H9 (cell line): Measurements from ENCODE around the gene MCHR1. TPM values are rescaled to one million over a fixed set of nuclear protein-coding genes. Genes with fewer than 3 reads are reported as not detected.

ENCODE experiments used
- DNase-seq: peaks from one replicate; pipeline ENCODE4 v3.0.0-alpha.2; 2017
- H2AFZ ChIP-seq: one replicate; pipeline ENCODE4 v1.6.1; 2013; ENCODE audit warnings: mild to moderate bottlenecking, low read length, control low read depth, moderate library complexity
- H2AK5ac ChIP-seq: 2 replicates; pipeline ENCODE4 v1.6.1; 2013; ENCODE audit warnings: low read length, control low read depth, mixed read lengths; ENCODE audit not compliant: insufficient read length
- H2BK120ac ChIP-seq: one replicate; pipeline ENCODE4 v1.6.1; 2013; ENCODE audit warnings: low read depth, mild to moderate bottlenecking, low read length, control low read depth, inconsistent platforms; ENCODE audit not compliant: poor library complexity, severe bottlenecking
- H2BK12ac ChIP-seq: 2 replicates; pipeline ENCODE4 v1.6.1; 2013; ENCODE audit warnings: low read length, control low read depth, mixed read lengths, low read depth; ENCODE audit not compliant: insufficient read length
- H2BK15ac ChIP-seq: 2 replicates; pipeline ENCODE4 v1.6.1; 2013; ENCODE audit warnings: low read depth, low read length, control low read depth
- H2BK20ac ChIP-seq: one replicate; pipeline ENCODE4 v1.6.1; 2013; ENCODE audit warnings: low read depth, mild to moderate bottlenecking, low read length, control low read depth, inconsistent platforms; ENCODE audit not compliant: poor library complexity, severe bottlenecking
- H2BK5ac ChIP-seq: 2 replicates; pipeline ENCODE4 v1.6.1; 2013; ENCODE audit warnings: low read length, control low read depth, mixed read lengths; ENCODE audit not compliant: insufficient read length
- H3K14ac ChIP-seq: 2 replicates; pipeline ENCODE4 v1.6.1; 2013; ENCODE audit warnings: low read length, control low read depth; ENCODE audit not compliant: insufficient read depth
- H3K18ac ChIP-seq: 2 replicates; pipeline ENCODE4 v1.6.1; 2013; ENCODE audit warnings: low read depth, mild to moderate bottlenecking, mixed read lengths, low read length, control low read depth; ENCODE audit not compliant: insufficient read length
- H3K23ac ChIP-seq: 2 replicates; pipeline ENCODE4 v1.6.1; 2013; ENCODE audit warnings: low read length, control low read depth, mixed read lengths, low read depth; ENCODE audit not compliant: insufficient read length
- H3K23me2 ChIP-seq: 2 replicates; pipeline ENCODE4 v1.6.1; 2013; ENCODE audit warnings: low read depth, mild to moderate bottlenecking, mixed read lengths, low read length, control low read depth; ENCODE audit not compliant: insufficient read length, poor library complexity, severe bottlenecking
- H3K27ac ChIP-seq: 2 replicates; pipeline ENCODE4 v1.5.1; 2013; ENCODE audit warnings: low read length, control low read depth, mixed read lengths, low read depth; ENCODE audit not compliant: insufficient read length
- H3K27me3 ChIP-seq: 2 replicates; pipeline ENCODE4 v1.6.1; 2013; ENCODE audit warnings: low read length, control low read depth, inconsistent platforms; ENCODE audit not compliant: insufficient read depth
- H3K4ac ChIP-seq: 2 replicates; pipeline ENCODE4 v1.6.1; 2013; ENCODE audit warnings: low read depth, mild to moderate bottlenecking, control low read depth, inconsistent platforms, low read length, moderate library complexity
- H3K4me1 ChIP-seq: 2 replicates; pipeline ENCODE4 v1.6.1; 2013; ENCODE audit warnings: low read length, control low read depth, inconsistent platforms; ENCODE audit not compliant: insufficient read depth
- H3K4me2 ChIP-seq: 2 replicates; pipeline ENCODE4 v1.6.1; 2013; ENCODE audit warnings: low read length, control low read depth, mixed read lengths; ENCODE audit not compliant: insufficient read length, insufficient read depth
- H3K56ac ChIP-seq: 2 replicates; pipeline ENCODE4 v1.6.1; 2013; ENCODE audit warnings: low read depth, mild to moderate bottlenecking, mixed read lengths, low read length, control low read depth; ENCODE audit not compliant: insufficient read length
- H3K79me1 ChIP-seq: 2 replicates; pipeline ENCODE4 v1.6.1; 2013; ENCODE audit warnings: low read depth, mild to moderate bottlenecking, moderate library complexity, low read length, control low read depth, inconsistent platforms; ENCODE audit not compliant: insufficient read depth, poor library complexity, severe bottlenecking
- H3K79me2 ChIP-seq: 2 replicates; pipeline ENCODE4 v1.6.1; 2013; ENCODE audit warnings: low read length, control low read depth, inconsistent platforms; ENCODE audit not compliant: insufficient read depth
- H3K9ac ChIP-seq: 2 replicates; pipeline ENCODE4 v1.6.1; 2013; ENCODE audit warnings: low read length, control low read depth, mixed read lengths; ENCODE audit not compliant: insufficient read length; ENCODE audit errors: extremely low read depth
- H3K9me3 ChIP-seq: one replicate; pipeline ENCODE4 v1.6.1; 2013; ENCODE audit warnings: low read depth, low read length, inconsistent platforms; ENCODE audit not compliant: control insufficient read depth
- H3T11ph ChIP-seq: one replicate; pipeline ENCODE4 v1.6.1; 2013; ENCODE audit warnings: mild to moderate bottlenecking, low read length, control low read depth, inconsistent platforms
- H4K20me1 ChIP-seq: one replicate; pipeline ENCODE4 v1.6.1; 2013; ENCODE audit not compliant: control insufficient read depth, insufficient read length, insufficient read depth
- H4K5ac ChIP-seq: 2 replicates; pipeline ENCODE4 v1.6.1; 2013; ENCODE audit warnings: low read depth, mild to moderate bottlenecking, mixed read lengths, low read length, control low read depth; ENCODE audit not compliant: insufficient read length
- H4K8ac ChIP-seq: replicated peaks from 2 replicates; pipeline ENCODE4 v1.6.1; 2013; ENCODE audit warnings: low read length, control low read depth, mixed read lengths, low read depth; ENCODE audit not compliant: insufficient read length
- H4K91ac ChIP-seq: 2 replicates; pipeline ENCODE4 v1.6.1; 2013; ENCODE audit warnings: low read depth, mild to moderate bottlenecking, moderate library complexity, mixed read lengths, low read length, control low read depth; ENCODE audit not compliant: insufficient read length
- H3K27ac Mint-ChIP-seq, 3 experiments: 2 replicates in 2 of 3; 3 replicates in 1 of 3; pipeline ENCODE4 v1.8.0; 2020 to 2021; ENCODE audit warnings: mixed read lengths in 3 of 3, mild to moderate bottlenecking in 1 of 3, moderate library complexity in 1 of 3
- H3K27me3 Mint-ChIP-seq: 2 replicates; pipeline ENCODE4 v1.8.0; 2021; ENCODE audit warnings: low read depth, mild to moderate bottlenecking, moderate library complexity, mixed read lengths
- H3K36me3 Mint-ChIP-seq, 3 experiments: 2 replicates in 2 of 3; 3 replicates in 1 of 3; pipeline ENCODE4 v1.8.0; 2020 to 2021; ENCODE audit warnings: low read depth in 3 of 3, mixed read lengths in 3 of 3; ENCODE audit not compliant: insufficient read depth in 1 of 3
- H3K4me1 Mint-ChIP-seq, 2 experiments: 2 replicates each; pipeline ENCODE4 v1.8.0; 2020; ENCODE audit warnings: mixed read lengths in 2 of 2
- H3K4me3 Mint-ChIP-seq, 2 experiments: 2 replicates in 1 of 2; 3 replicates in 1 of 2; pipeline ENCODE4 v1.8.0; 2020 to 2021; ENCODE audit warnings: mild to moderate bottlenecking in 2 of 2, mixed read lengths in 2 of 2, moderate library complexity in 1 of 2
- H3K9me3 Mint-ChIP-seq, 2 experiments: 2 replicates in 1 of 2; 3 replicates in 1 of 2; pipeline ENCODE4 v1.8.0; 2020; ENCODE audit warnings: mild to moderate bottlenecking in 2 of 2, mixed read lengths in 2 of 2, moderate library complexity in 1 of 2
- CTCF ChIP-seq: fragments of 200-600 bp; sonication (generic); conservative IDR thresholded peaks from 3 replicates; pipeline ENCODE4 v1.8.0; 2021; ENCODE audit warnings: antibody characterized with exemption, mild to moderate bottlenecking
- WGBS: extraction: QIAGEN DNeasy Blood & Tissue Kit; methylation state at CpG from one replicate; pipeline ENCODE4 v1.1.7; 2013; ENCODE audit warnings: missing lambda C conversion rate, low lambda C conversion rate, mixed read lengths; ENCODE audit not compliant: insufficient read length; ENCODE audit errors: extremely low coverage; 5-methylcytosine and 5-hydroxymethylcytosine counted together
- total RNA-seq: library from RNA; stranded (reverse); gene quantifications from 2 replicates; pipeline ENCODE4 v1.2.1, GENCODE V29; 2021

MCHR1 gene
- total RNA-seq, 1 experiment from 2014 or later, result 2.9 TPM

GRCh38 chr22:40708177-40708576, 28.9 kb downstream of the MCHR1 start:
- no peak overlapping the region for H2BK120ac ChIP-seq
- TF ChIP-seq CTCF, result no peak
- WGBS, result no CpG with 5 or more reads among the region's 5 CpGs
- Mint-ChIP-seq H3K4me1 (peaks cover 15 to 37% of the 10 kb centered on the region in 2 experiments), H3K4me3 (no peak overlapping the region), H3K36me3 (peaks cover 2 to 10% (median 6%) of the 10 kb centered on the region in 3 experiments; a peak in 5 of 7 replicates), H3K9me3 (peaks cover 11 to 12% of the 10 kb centered on the region in 2 experiments; a peak in 4 of 5 replicates), H3K27me3 (peaks cover 2% of the 10 kb centered on the region; the same call in 1 of the 2 replicates), H3K27ac (no peak overlapping the region)
- H4K91ac ChIP-seq, result no peak overlapping the region
- no peaks in the 10 kb centered on the region for H3K9me3 ChIP-seq
- H2BK5ac ChIP-seq, result no peak overlapping the region
- H3K23ac ChIP-seq, result no peak overlapping the region
- no peak overlapping the region for H3K27ac ChIP-seq
- H3K4ac ChIP-seq, result no peak overlapping the region
- no peaks in the 10 kb centered on the region for H3K27me3 ChIP-seq
- no peak overlapping the region for H2AFZ ChIP-seq
- H3T11ph ChIP-seq, result no peak overlapping the region
- H3K56ac ChIP-seq, result no peak overlapping the region
- H2BK20ac ChIP-seq, result no peak overlapping the region
- no peaks in the 10 kb centered on the region for H3K23me2 ChIP-seq
- no peak overlapping the region for H3K18ac ChIP-seq
- no peak overlapping the region for H4K8ac ChIP-seq
- no peaks in the 10 kb centered on the region for H3K79me2 ChIP-seq
- H2BK12ac ChIP-seq, result no peak overlapping the region
- H2AK5ac ChIP-seq, result no peak overlapping the region
- no peak overlapping the region for H2BK15ac ChIP-seq
- H4K20me1 ChIP-seq, result no peaks in the 10 kb centered on the region
- no peak overlapping the region for H4K5ac ChIP-seq
- H3K4me1 ChIP-seq, result peaks cover 2% of the 10 kb centered on the region; the same call in 1 of the 2 replicates
- no peak for DNase-seq
- no peaks in the 10 kb centered on the region for H3K79me1 ChIP-seq
- H3K4me2 ChIP-seq, result no peak overlapping the region
- H3K9ac ChIP-seq, result no peak overlapping the region
- no peak overlapping the region for H3K14ac ChIP-seq
